SK-N-SH (cell line): ENCODE data around the gene IRF2. TPM values are rescaled to one million over a fixed set of nuclear protein-coding genes. Genes with fewer than 3 reads are reported as not detected.

Experiments
- CTCF ChIA-PET: fragments of 300-600, 350-600 bp; formaldehyde crosslinking; extraction: SDS; loops from one replicate; lab custom pipeline; 2021; lab: Yijun Ruan, JAX
- POLR2A ChIA-PET: fragments of 350-600 bp; sonication (Branson Sonifier 250); formaldehyde crosslinking; extraction: SDS; loops from one replicate; lab custom pipeline; 2020; ENCODE audit warnings: antibody characterized with exemption, inconsistent platforms; lab: Yijun Ruan, JAX
- DNase-seq: peaks from one replicate; pipeline ENCODE4 v3.0.0; 2012
- H2AFZ ChIP-seq: fragments of 200-600 bp; sonication (generic); 2 replicates; pipeline ENCODE4 v1.8.1; 2016; ENCODE audit warnings: antibody characterized with exemption, mild to moderate bottlenecking, low read depth
- H3F3A ChIP-seq: fragments of 200-600 bp; sonication (generic); replicated peaks from 2 replicates; pipeline ENCODE3; 2016; ENCODE audit warnings: antibody characterized with exemption, mild to moderate bottlenecking; ENCODE audit not compliant: insufficient read depth
- H3K27ac ChIP-seq, 2 experiments: fragments of 200-500 bp in 1 of 2; fragments of 200-600 bp in 1 of 2; sonication (Bioruptor generic) in 1 of 2; sonication (generic), shearing (Covaris generic) in 1 of 2; 2 replicates each; pipeline versions ENCODE4 v1.5.1 to v1.6.1; 2014 to 2016; ENCODE audit warnings: low read depth in 2 of 2, inconsistent platforms in 1 of 2, low read length in 1 of 2, mild to moderate bottlenecking in 1 of 2, mixed read lengths in 1 of 2
- H3K27me3 ChIP-seq: fragments of 200-600 bp; sonication (generic), shearing (Covaris generic); 2 replicates; pipeline ENCODE4 v1.6.1; 2016; ENCODE audit warnings: mixed run types; ENCODE audit not compliant: insufficient read depth
- H3K36me3 ChIP-seq, 2 experiments: fragments of 200-500 bp in 1 of 2; fragments of 200-600 bp in 1 of 2; sonication (Bioruptor generic) in 1 of 2; sonication (generic) in 1 of 2; replicated peaks in 1 of 2; 2 replicates each; pipeline versions ENCODE3 to v1.5.1; 2014 to 2016; ENCODE audit warnings: low read length in 1 of 2, mild to moderate bottlenecking in 1 of 2; ENCODE audit not compliant: insufficient read depth in 2 of 2, control insufficient read depth in 1 of 2
- H3K4me1 ChIP-seq, 2 experiments: fragments of 200-500 bp in 1 of 2; fragments of 200-600 bp in 1 of 2; sonication (Bioruptor generic) in 1 of 2; sonication (generic), shearing (Covaris generic) in 1 of 2; 2 replicates each; pipeline versions ENCODE4 v1.5.1 to v1.6.1; 2014 to 2016; ENCODE audit warnings: low read depth in 1 of 2, low read length in 1 of 2, mixed run types in 1 of 2; ENCODE audit not compliant: insufficient read depth in 2 of 2, control insufficient read depth in 1 of 2
- H3K4me2 ChIP-seq: fragments of 200-600 bp; sonication (generic), shearing (Covaris generic); 2 replicates; pipeline ENCODE4 v1.6.1; 2017; ENCODE audit warnings: mixed run types
- H3K4me3 ChIP-seq, 2 experiments: fragments of 200-500 bp in 1 of 2; fragments of 200-600 bp in 1 of 2; sonication (Bioruptor generic) in 1 of 2; sonication (generic), shearing (Covaris generic) in 1 of 2; 2 replicates each; pipeline versions ENCODE4 v1.5.1 to v1.8.1; 2014 to 2016; ENCODE audit warnings: low read depth in 2 of 2, inconsistent platforms in 1 of 2, low read length in 1 of 2, mild to moderate bottlenecking in 1 of 2, mixed read lengths in 1 of 2, moderate library complexity in 1 of 2
- H3K79me2 ChIP-seq: fragments of 200-600 bp; sonication (generic); 2 replicates; pipeline ENCODE4 v1.8.1; 2017; ENCODE audit warnings: mild to moderate bottlenecking; ENCODE audit not compliant: insufficient read depth
- H3K9ac ChIP-seq: fragments of 200-600 bp; sonication (generic); 2 replicates; pipeline ENCODE4 v1.6.1; 2017; ENCODE audit warnings: mixed run types
- H3K9me2 ChIP-seq: fragments of 200-600 bp; sonication (generic); 2 replicates; pipeline ENCODE4 v1.6.1; 2017; ENCODE audit warnings: mixed run types
- H3K9me3 ChIP-seq: fragments of 200-600 bp; sonication (generic); 2 replicates; pipeline ENCODE4 v1.6.1; 2017; ENCODE audit warnings: mixed run types, mild to moderate bottlenecking, moderate library complexity
- H4K20me1 ChIP-seq: fragments of 200-600 bp; sonication (generic); 2 replicates; pipeline ENCODE4 v1.6.1; 2017; ENCODE audit warnings: mild to moderate bottlenecking, mixed run types; ENCODE audit not compliant: insufficient read depth
- EP300 ChIP-seq, 2 experiments: IDR thresholded peaks; 2 replicates each; pipeline versions ENCODE4 v1.4.0 to v1.6.1; 2012; ENCODE audit warnings: borderline replicate concordance in 1 of 2, low read depth in 1 of 2, low read length in 1 of 2
- FOXM1 ChIP-seq: IDR thresholded peaks from 2 replicates; pipeline ENCODE4 v1.4.0; 2012; ENCODE audit warnings: low read depth, mild to moderate bottlenecking
- GATA2 ChIP-seq: sonication (generic); formaldehyde crosslinking; IDR thresholded peaks from 2 replicates; pipeline ENCODE4 v1.5.0; 2020; ENCODE audit warnings: mild to moderate bottlenecking, missing genetic modification reagents
- MEF2A ChIP-seq: IDR thresholded peaks from 2 replicates; pipeline ENCODE4 v1.4.0; 2012; ENCODE audit warnings: low read depth, borderline replicate concordance
- MXI1 ChIP-seq: IDR thresholded peaks from 2 replicates; pipeline ENCODE4 v1.6.1; 2012; ENCODE audit warnings: mild to moderate bottlenecking, low read depth, low read length, improper control_type of control experiment
- RFX5 ChIP-seq: IDR thresholded peaks from 2 replicates; pipeline ENCODE4 v1.6.1; 2012; ENCODE audit warnings: mild to moderate bottlenecking, improper control_type of control experiment, low read length
- SIN3A ChIP-seq: IDR thresholded peaks from 2 replicates; pipeline ENCODE4 v1.6.1; 2012; ENCODE audit warnings: low read depth, mild to moderate bottlenecking, low read length, moderate library complexity, borderline replicate concordance
- WGBS: methylation state at CpG from one replicate; pipeline ENCODE4 v1.1.6; 2017; ENCODE audit warnings: low lambda C conversion rate; 5-methylcytosine and 5-hydroxymethylcytosine counted together
- polyA plus RNA-seq, 3 experiments: library from polyadenylated mRNA; depleted of rRNA; stranded (reverse); fragments of >200 nt; gene quantifications; 2 replicates each; pipeline ENCODE4 v1.2.3, GENCODE V29; 2012
- TF ChIP-seq, protein P1 (sequence below): IDR thresholded peaks from 2 replicates; pipeline ENCODE4; 2012
- TF ChIP-seq, protein P2 (sequence below): fragments of 200-600 bp; sonication (generic); IDR thresholded peaks from 2 replicates; pipeline ENCODE4 v1.6.1; 2017; ENCODE audit warnings: antibody characterized with exemption, mild to moderate bottlenecking, moderate library complexity
- TF ChIP-seq, protein P3 (sequence below): IDR thresholded peaks from 2 replicates; pipeline ENCODE4 v1.4.0; 2012; ENCODE audit warnings: low read depth, borderline replicate concordance

IRF2 gene
- polyA plus RNA-seq, 1 of the 3 experiments (the other 2 are of a cell fraction): 23.3 TPM

DNA sequence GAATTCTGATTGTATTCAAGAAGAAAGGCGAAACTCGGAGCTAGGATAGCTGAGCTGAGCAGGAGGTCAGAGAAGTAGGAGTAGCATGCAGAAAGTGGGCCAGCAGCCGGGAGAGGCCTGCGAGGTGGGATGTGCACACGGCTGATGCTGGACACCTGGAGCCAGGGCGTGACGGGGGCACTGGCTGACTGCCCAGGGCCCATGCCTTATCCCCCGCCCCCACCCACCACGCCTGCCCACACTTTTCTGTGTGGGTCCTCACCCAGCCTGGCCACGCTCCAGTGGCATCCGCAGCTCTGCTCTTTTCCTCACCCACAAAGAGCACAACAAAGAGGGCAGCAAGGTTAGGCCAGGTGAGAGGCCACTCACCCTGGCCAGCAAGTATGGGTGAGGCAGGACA, 30.0 kb upstream of the IRF2 start:
- Histone ChIP-seq H3K9me2 (no peaks in the 10 kb centered on the region), H3K27me3 (no peaks in the 10 kb centered on the region), H3K36me3 (no peaks in the 10 kb centered on the region), H3K4me1 (peaks cover 0 to 4% of the 10 kb centered on the region in 2 experiments; a peak in 1 of 4 replicates), H3K79me2 (no peaks in the 10 kb centered on the region), H3K9ac (no peak overlapping the region), H3F3A (no peaks in the 10 kb centered on the region), H2AFZ (peak overlapping the region; percentile 35; the same call in 1 of the 2 replicates), H3K9me3 (no peaks in the 10 kb centered on the region), H3K4me3 (no peak overlapping the region), H3K27ac (no peak overlapping the region), H3K4me2 (no peak overlapping the region), H4K20me1 (no peaks in the 10 kb centered on the region)
- WGBS: 87% methylated on average over 11 of the region's 11 CpGs
- no peak for DNase-seq
- POLR2A ChIA-PET: no interaction called here
- CTCF ChIA-PET: interaction anchor here (1.0 to 2.3 kb wide), 3 partner anchors 10 to 21 kb away, joined by 3 to 7 read pairs (median 3); no protein-coding TSS in a partner anchor
- TF ChIP-seq RFX5 (no peak), SIN3A (no peak), EP300 (IDR thresholded peaks at IDR 0.05; ENCODE audit: borderline replicate concordance in 1 of 2, low read depth in 1 of 2, low read length in 1 of 2) (no peak)
- TF ChIP-seq, protein P1, sequence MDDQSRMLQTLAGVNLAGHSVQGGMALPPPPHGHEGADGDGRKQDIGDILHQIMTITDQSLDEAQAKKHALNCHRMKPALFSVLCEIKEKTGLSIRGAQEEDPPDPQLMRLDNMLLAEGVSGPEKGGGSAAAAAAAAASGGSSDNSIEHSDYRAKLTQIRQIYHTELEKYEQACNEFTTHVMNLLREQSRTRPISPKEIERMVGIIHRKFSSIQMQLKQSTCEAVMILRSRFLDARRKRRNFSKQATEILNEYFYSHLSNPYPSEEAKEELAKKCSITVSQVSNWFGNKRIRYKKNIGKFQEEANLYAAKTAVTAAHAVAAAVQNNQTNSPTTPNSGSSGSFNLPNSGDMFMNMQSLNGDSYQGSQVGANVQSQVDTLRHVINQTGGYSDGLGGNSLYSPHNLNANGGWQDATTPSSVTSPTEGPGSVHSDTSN: no peak
- TF ChIP-seq, protein P2, sequence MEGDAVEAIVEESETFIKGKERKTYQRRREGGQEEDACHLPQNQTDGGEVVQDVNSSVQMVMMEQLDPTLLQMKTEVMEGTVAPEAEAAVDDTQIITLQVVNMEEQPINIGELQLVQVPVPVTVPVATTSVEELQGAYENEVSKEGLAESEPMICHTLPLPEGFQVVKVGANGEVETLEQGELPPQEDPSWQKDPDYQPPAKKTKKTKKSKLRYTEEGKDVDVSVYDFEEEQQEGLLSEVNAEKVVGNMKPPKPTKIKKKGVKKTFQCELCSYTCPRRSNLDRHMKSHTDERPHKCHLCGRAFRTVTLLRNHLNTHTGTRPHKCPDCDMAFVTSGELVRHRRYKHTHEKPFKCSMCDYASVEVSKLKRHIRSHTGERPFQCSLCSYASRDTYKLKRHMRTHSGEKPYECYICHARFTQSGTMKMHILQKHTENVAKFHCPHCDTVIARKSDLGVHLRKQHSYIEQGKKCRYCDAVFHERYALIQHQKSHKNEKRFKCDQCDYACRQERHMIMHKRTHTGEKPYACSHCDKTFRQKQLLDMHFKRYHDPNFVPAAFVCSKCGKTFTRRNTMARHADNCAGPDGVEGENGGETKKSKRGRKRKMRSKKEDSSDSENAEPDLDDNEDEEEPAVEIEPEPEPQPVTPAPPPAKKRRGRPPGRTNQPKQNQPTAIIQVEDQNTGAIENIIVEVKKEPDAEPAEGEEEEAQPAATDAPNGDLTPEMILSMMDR: no peak
- TF ChIP-seq, protein P3, sequence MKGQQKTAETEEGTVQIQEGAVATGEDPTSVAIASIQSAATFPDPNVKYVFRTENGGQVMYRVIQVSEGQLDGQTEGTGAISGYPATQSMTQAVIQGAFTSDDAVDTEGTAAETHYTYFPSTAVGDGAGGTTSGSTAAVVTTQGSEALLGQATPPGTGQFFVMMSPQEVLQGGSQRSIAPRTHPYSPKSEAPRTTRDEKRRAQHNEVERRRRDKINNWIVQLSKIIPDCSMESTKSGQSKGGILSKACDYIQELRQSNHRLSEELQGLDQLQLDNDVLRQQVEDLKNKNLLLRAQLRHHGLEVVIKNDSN: no peak

DNA sequence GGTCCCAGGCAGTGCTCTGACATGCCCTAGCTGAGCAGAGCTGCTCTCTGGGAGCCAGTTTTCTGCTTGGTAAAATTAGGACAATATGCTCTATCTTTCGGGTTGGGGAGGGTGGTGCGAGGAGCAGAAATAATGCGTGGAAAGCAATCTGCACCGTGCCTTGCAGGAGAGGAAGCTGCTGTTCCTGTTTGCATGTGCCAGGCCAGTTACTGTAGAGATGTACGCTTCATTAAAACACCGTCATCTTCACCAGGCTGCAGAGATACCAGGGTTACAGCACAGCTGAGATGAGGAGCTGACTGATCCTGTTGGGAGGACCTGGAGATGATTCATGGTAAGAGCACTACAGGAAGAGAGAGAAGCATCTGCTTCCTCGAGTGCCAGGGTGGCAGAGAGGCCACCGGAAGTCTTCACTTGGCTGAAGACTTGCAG, 29.5 kb upstream of the IRF2 start:
- Histone ChIP-seq H3K4me1 (peaks cover 0 to 4% of the 10 kb centered on the region in 2 experiments; a peak in 1 of 4 replicates), H3K36me3 (no peaks in the 10 kb centered on the region), H3K9me2 (no peaks in the 10 kb centered on the region), H2AFZ (peak overlapping the region; percentile 35; the same call in 1 of the 2 replicates), H3K4me2 (no peak overlapping the region), H3K4me3 (no peak overlapping the region), H3K27me3 (no peaks in the 10 kb centered on the region), H3K79me2 (no peaks in the 10 kb centered on the region), H3K9me3 (no peaks in the 10 kb centered on the region), H3K9ac (no peak overlapping the region), H3F3A (no peaks in the 10 kb centered on the region), H4K20me1 (no peaks in the 10 kb centered on the region), H3K27ac (no peak overlapping the region)
- POLR2A ChIA-PET: no interaction called here
- CTCF ChIA-PET: interaction anchor here (0.6 to 2.3 kb wide), 4 partner anchors 10 to 21 kb away, joined by 3 to 7 read pairs (median 3); no protein-coding TSS in a partner anchor
- WGBS: 79% methylated on average over 8 of the region's 8 CpGs
- TF ChIP-seq FOXM1: no peak
- no peak for TF ChIP-seq MEF2A
- no peak for TF ChIP-seq GATA2 (CRISPR knock-in tag)
- TF ChIP-seq MXI1: no peak
- no peak for DNase-seq
